ENCODE measurements around the gene ITPK1. TPM values are rescaled to one million over a fixed set of nuclear protein-coding genes. Genes with fewer than 3 reads are reported as not detected.

Gene ITPK1
- total RNA-seq, 2 experiments from 2014 or later = 17.8 to 34.7 TPM

DNA sequence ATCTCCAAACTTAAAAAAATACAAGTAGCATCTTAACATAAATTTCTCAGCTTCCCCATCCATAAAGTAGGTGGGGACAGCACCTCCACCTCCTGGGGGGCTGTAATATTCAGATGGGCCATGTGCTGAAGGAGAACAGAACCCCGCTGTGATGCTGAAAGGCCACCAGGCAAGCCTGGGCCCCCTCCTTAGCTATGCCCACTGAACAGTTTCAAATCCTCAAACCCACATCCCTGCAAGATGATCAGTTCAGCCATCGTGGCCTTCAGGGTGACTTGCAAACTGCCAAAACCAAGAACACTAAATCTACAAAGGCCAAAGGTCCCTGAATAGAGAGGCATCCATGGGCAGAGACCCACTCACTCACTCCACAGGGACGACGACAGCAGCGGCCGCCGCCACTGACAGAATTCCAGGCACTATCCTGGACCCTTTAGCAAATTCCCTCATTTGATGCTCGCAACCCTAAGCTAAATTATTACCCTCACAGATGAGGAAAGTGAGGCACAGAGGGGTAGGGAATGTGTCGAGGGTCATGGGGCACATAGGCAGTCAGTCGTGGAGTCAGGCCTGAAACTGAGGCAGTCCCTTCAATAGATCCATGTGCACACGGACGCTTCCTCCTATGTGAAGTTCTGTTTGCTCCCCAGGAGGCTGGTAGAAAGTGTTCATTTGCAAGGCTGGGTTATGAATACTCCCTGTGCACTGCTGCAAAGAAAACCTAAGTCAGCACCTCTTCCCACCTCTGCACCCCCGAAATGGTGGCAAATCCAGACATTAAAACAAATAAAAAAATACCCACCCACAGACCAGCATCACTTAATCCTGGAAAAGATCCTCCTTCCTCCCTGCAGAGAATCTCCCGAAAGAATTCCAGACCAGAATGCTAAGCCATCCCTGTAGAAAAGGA is 5.9 kb downstream of the ITPK1 start:
- intact Hi-C loops (cut with micrococcal nuclease; ENCODE audit: unreplicated experiment) = loop anchor here (10.0 kb wide), 1 partner anchor 225 kb away; the partner anchor contains the start of gene BTBD7
- Histone ChIP-seq H3K9me3 (ENCODE audit: low read length) (no peaks in the 10 kb centered on the region), H2AFZ (ENCODE audit: low read length) (no peak overlapping the region), H3K4me3 (ENCODE audit: low read depth, low read length, poor library complexity, severe bottlenecking) (no peak overlapping the region), H3K36me3 (ENCODE audit: insufficient read depth, low read length) (no peaks in the 10 kb centered on the region), H3K27ac (ENCODE audit: low read depth, low read length, poor library complexity, severe bottlenecking) (no peak overlapping the region), H3K4me2 (ENCODE audit: low read length) (no peak overlapping the region), H3K9me2 (ENCODE audit: insufficient read depth, low read length) (no peaks in the 10 kb centered on the region), H3K79me2 (ENCODE audit: insufficient read depth, low read depth, low read length) (no peaks in the 10 kb centered on the region), H4K20me1 (ENCODE audit: insufficient read depth, low read length) (0 out of 2 replicates have a peak, but pooled peaks cover 3% of the 10 kb centered on the region), H3K4me1 (ENCODE audit: insufficient read depth, low read length, poor library complexity, severe bottlenecking) (peaks cover 30% of the 10 kb centered on the region)
- ChIA-PET POLR2A (no interaction called here), CTCF (ENCODE audit: unreplicated experiment) (no interaction called here)
- no peak for DNase-seq (ENCODE audit: low spot score)
- no peak for TF ChIP-seq EZH2phosphoT487 (IDR thresholded peaks at IDR 0.05; ENCODE audit: borderline replicate concordance, low read depth, low read length)
- TF ChIP-seq, protein P1, sequence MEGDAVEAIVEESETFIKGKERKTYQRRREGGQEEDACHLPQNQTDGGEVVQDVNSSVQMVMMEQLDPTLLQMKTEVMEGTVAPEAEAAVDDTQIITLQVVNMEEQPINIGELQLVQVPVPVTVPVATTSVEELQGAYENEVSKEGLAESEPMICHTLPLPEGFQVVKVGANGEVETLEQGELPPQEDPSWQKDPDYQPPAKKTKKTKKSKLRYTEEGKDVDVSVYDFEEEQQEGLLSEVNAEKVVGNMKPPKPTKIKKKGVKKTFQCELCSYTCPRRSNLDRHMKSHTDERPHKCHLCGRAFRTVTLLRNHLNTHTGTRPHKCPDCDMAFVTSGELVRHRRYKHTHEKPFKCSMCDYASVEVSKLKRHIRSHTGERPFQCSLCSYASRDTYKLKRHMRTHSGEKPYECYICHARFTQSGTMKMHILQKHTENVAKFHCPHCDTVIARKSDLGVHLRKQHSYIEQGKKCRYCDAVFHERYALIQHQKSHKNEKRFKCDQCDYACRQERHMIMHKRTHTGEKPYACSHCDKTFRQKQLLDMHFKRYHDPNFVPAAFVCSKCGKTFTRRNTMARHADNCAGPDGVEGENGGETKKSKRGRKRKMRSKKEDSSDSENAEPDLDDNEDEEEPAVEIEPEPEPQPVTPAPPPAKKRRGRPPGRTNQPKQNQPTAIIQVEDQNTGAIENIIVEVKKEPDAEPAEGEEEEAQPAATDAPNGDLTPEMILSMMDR (conservative IDR thresholded peaks at IDR 0.05; ENCODE audit: low read length) = no peak
- BruUV-seq (replicated peaks) = no TSS peak

DNA sequence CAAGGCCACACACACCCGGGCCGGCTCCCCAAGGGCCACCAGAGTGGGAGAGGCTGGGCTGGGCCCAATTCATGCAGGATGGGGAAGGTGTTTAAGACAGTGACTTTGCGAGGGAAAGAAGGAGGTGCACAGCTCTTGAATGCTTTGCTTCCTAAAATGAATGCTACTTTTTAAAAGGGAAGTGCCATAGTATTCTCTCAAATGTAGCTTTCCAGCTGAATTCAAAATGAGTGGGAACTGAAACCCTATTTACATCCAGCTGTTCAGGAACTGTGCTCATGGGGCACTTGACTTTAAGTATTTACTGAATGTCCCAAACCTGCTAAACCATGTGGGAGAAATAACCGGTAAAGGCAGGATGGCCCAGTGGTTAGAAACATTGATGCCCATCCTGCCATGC is 7.6 kb downstream of the ITPK1 start:
- Histone ChIP-seq H3K36me3 (ENCODE audit: insufficient read depth, low read length) (no peaks in the 10 kb centered on the region), H3K79me2 (ENCODE audit: insufficient read depth, low read depth, low read length) (no peaks in the 10 kb centered on the region), H3K9me2 (ENCODE audit: insufficient read depth, low read length) (no peaks in the 10 kb centered on the region), H3K4me1 (ENCODE audit: insufficient read depth, low read length, poor library complexity, severe bottlenecking) (peaks cover 28% of the 10 kb centered on the region), H3K4me3 (ENCODE audit: low read depth, low read length, poor library complexity, severe bottlenecking) (no peak overlapping the region), H3K4me2 (ENCODE audit: low read length) (no peak overlapping the region), H4K20me1 (ENCODE audit: insufficient read depth, low read length) (0 out of 2 replicates have a peak, but pooled peaks cover 3% of the 10 kb centered on the region), H2AFZ (ENCODE audit: low read length) (no peak overlapping the region), H3K9me3 (ENCODE audit: low read length) (no peaks in the 10 kb centered on the region), H3K27ac (ENCODE audit: low read depth, low read length, poor library complexity, severe bottlenecking) (no peak overlapping the region)
- ChIA-PET CTCF (ENCODE audit: unreplicated experiment) (no interaction called here), POLR2A (no interaction called here)
- intact Hi-C loops (cut with micrococcal nuclease; ENCODE audit: unreplicated experiment) = no loop called here
- TF ChIP-seq, protein P1 (conservative IDR thresholded peaks at IDR 0.05; ENCODE audit: low read length) = no peak
- no peak for TF ChIP-seq EZH2phosphoT487 (IDR thresholded peaks at IDR 0.05; ENCODE audit: borderline replicate concordance, low read depth, low read length)
- DNase-seq (ENCODE audit: low spot score) = no peak
- no TSS peak for BruUV-seq (replicated peaks)

DNA sequence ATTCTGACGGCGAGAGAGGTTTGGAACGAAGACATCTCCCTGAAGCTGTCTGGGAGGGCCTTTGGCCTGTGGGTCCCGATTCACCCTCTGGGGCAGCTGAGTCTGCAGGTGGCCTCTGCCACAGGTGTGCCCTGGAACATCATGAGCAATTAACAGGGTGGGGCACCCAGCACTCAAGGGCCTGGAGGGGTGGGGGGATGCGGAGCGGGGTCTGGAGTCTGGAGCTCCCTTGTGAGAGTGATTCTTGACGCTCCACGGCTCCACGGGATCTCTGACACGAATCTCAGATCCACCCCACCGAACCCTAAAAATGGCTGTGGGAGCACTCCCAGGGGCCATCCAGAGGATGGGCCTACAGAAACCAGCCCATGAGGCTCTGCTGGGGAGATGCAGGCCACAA is 8.3 kb downstream of the ITPK1 start:
- no peaks in the 10 kb centered on the region for H3K36me3 ChIP-seq (ENCODE audit: insufficient read depth, low read length)
- H3K4me1 ChIP-seq (ENCODE audit: insufficient read depth, low read length, poor library complexity, severe bottlenecking) = peaks cover 24% of the 10 kb centered on the region
- H3K4me3 ChIP-seq (ENCODE audit: low read depth, low read length, poor library complexity, severe bottlenecking) = no peak overlapping the region
- H3K27ac ChIP-seq (ENCODE audit: low read depth, low read length, poor library complexity, severe bottlenecking) = no peak overlapping the region
- no peak for DNase-seq (ENCODE audit: low spot score)
- H3K79me2 ChIP-seq (ENCODE audit: insufficient read depth, low read depth, low read length) = no peaks in the 10 kb centered on the region
- intact Hi-C loops (cut with micrococcal nuclease; ENCODE audit: unreplicated experiment) = no loop called here
- 0 out of 2 replicates have a peak, but pooled peaks cover 3% of the 10 kb centered on the region for H4K20me1 ChIP-seq (ENCODE audit: insufficient read depth, low read length)
- POLR2A ChIA-PET = no interaction called here
- no peak overlapping the region for H2AFZ ChIP-seq (ENCODE audit: low read length)
- no peaks in the 10 kb centered on the region for H3K9me3 ChIP-seq (ENCODE audit: low read length)
- H3K4me2 ChIP-seq (ENCODE audit: low read length) = no peak overlapping the region
- BruUV-seq (replicated peaks) = no TSS peak
- CTCF ChIA-PET (ENCODE audit: unreplicated experiment) = no interaction called here
- H3K9me2 ChIP-seq (ENCODE audit: insufficient read depth, low read length) = no peaks in the 10 kb centered on the region
- TF ChIP-seq EZH2phosphoT487 (IDR thresholded peaks at IDR 0.05; ENCODE audit: borderline replicate concordance, low read depth, low read length) = no peak
- TF ChIP-seq, protein P1 (conservative IDR thresholded peaks at IDR 0.05; ENCODE audit: low read length) = no peak

Data from OCI-LY7 (cell line).